Testis (tissue), 3 donors: ENCODE results near the gene ASTN1. TPM values are rescaled to one million over a fixed set of nuclear protein-coding genes. Genes with fewer than 3 reads are reported as not detected.

Experiments used
- DNase-seq: peaks from one replicate; pipeline ENCODE4 v3.0.0-alpha.2; 2019
- H3K27ac ChIP-seq, 2 donors: fragments of 200-600 bp; sonication (generic); one replicate each; pipeline ENCODE4 v1.5.1; 2019
- H3K27me3 ChIP-seq: fragments of 200-600 bp; sonication (generic); one replicate; pipeline ENCODE4 v1.5.1; 2019
- H3K36me3 ChIP-seq: fragments of 200-600 bp; sonication (generic); one replicate; pipeline ENCODE4 v1.5.1; 2017; ENCODE audit warnings: low read depth; ENCODE audit errors: missing control alignments
- H3K4me1 ChIP-seq: fragments of 200-600 bp; sonication (generic); one replicate; pipeline ENCODE4 v1.5.1; 2019
- H3K4me3 ChIP-seq, 2 donors: fragments of 200-600 bp; sonication (generic); one replicate each; pipeline ENCODE4 v1.5.1; 2017 to 2019
- H3K9me3 ChIP-seq: fragments of 200-600 bp; sonication (generic); one replicate; pipeline ENCODE4 v1.5.1; 2017
- CTCF ChIP-seq, 3 experiments: fragments of 450-650 bp in 2 of 3; fragments of 200-600 bp in 1 of 3; sonication (generic) in 1 of 3; IDR thresholded peaks; one replicate each; pipeline ENCODE4 v1.5.1; 2016 to 2019; ENCODE audit warnings: antibody characterized with exemption in 3 of 3, mild to moderate bottlenecking in 2 of 3, moderate library complexity in 1 of 3
- POLR2A ChIP-seq: fragments of 450-650 bp; IDR thresholded peaks from one replicate; pipeline ENCODE4 v1.6.1; 2017; ENCODE audit warnings: antibody characterized with exemption, mild to moderate bottlenecking, moderate library complexity
- WGBS, 2 donors: methylation state at CpG; one replicate each; pipeline ENCODE4 v1.1.5; 2018; 5-methylcytosine and 5-hydroxymethylcytosine counted together
- intact Hi-C: fragments of 100-400 bp; cut with DNase I; formaldehyde crosslinking; loops from one replicate; pipeline ENCODE4 v1.15.1; 2023; ENCODE audit warnings: low total_unique reads
- polyA plus RNA-seq: library from polyadenylated mRNA; stranded (reverse); fragments of 350-450 nt; fragmentation: Illumina TruSeq; extraction: RNeasy Lipid Tissue Mini Kit (QIAGEN cat#74804); gene quantifications from one replicate; pipeline ENCODE4 v1.2.3, GENCODE V29; 2014; ENCODE audit warnings: low read depth, low replicate concordance; ENCODE audit not compliant: insufficient read depth
- total RNA-seq, 2 donors: library from RNA; depleted of rRNA; stranded (reverse); fragments of >200 nt; gene quantifications; one replicate each; pipeline ENCODE4 v1.2.3, GENCODE V29; 2016

The ASTN1 gene
- total and polyA plus RNA-seq, 3 donors from 2014 or later: 1.2 to 2.7 (median 2.1) TPM

- Histone ChIP-seq H3K4me1 (no peaks in the 10 kb centered on the region), H3K36me3 (no peaks in the 10 kb centered on the region), H3K4me3 (no peak overlapping the region), H3K9me3 (no peaks in the 10 kb centered on the region), H3K27ac (no peak overlapping the region), H3K27me3 (no peaks in the 10 kb centered on the region)
- no peak for DNase-seq
- intact Hi-C loops: no loop called here
- 74 to 85% methylated on average over 5 of the region's 5 CpGs for WGBS, 2 donors
- TF ChIP-seq POLR2A (no peak), CTCF (IDR thresholded peaks at IDR 0.05) (no peak)
These were observed 326.1 kb downstream of the ASTN1 start for GRCh38 chr1:176838276-176838995.

GRCh38 chr1:176837708-176838107 is 326.8 kb downstream of the ASTN1 start:
- H3K36me3 ChIP-seq: no peaks in the 10 kb centered on the region
- H3K27me3 ChIP-seq: no peaks in the 10 kb centered on the region
- H3K4me1 ChIP-seq: no peaks in the 10 kb centered on the region
- 66 to 84% methylated on average over 2 of the region's 2 CpGs for whole genome bisulfite sequencing, 2 donors
- DNase-seq: no peak
- intact Hi-C loops: no loop called here
- no peak overlapping the region for H3K27ac ChIP-seq
- no peaks in the 10 kb centered on the region for H3K9me3 ChIP-seq
- no peak overlapping the region for H3K4me3 ChIP-seq
- TF ChIP-seq CTCF (IDR thresholded peaks at IDR 0.05) (no peak), POLR2A (no peak)

- Histone ChIP-seq H3K27ac (no peak overlapping the region), H3K9me3 (no peaks in the 10 kb centered on the region), H3K36me3 (no peaks in the 10 kb centered on the region), H3K4me1 (no peaks in the 10 kb centered on the region), H3K4me3 (no peak overlapping the region), H3K27me3 (no peaks in the 10 kb centered on the region)
- 54 to 79% methylated on average over 2 of the region's 2 CpGs for WGBS, 2 donors
- no peak for DNase-seq
- TF ChIP-seq CTCF (IDR thresholded peaks at IDR 0.05): no peak
- no peak for TF ChIP-seq POLR2A
- intact Hi-C loops: no loop called here
These were observed 333.4 kb downstream of the ASTN1 start for GRCh38 chr1:176831150-176831549.

- 61 to 66% methylated on average over 8 of the region's 8 CpGs for WGBS, 2 donors
- Histone ChIP-seq H3K36me3 (no peaks in the 10 kb centered on the region), H3K4me3 (no peak overlapping the region), H3K27ac (no peak overlapping the region), H3K4me1 (no peaks in the 10 kb centered on the region), H3K27me3 (no peaks in the 10 kb centered on the region), H3K9me3 (no peaks in the 10 kb centered on the region)
- no peak for DNase-seq
- TF ChIP-seq CTCF (IDR thresholded peaks at IDR 0.05): no peak
- no peak for TF ChIP-seq POLR2A
- intact Hi-C loops: no loop called here
These were observed 335.3 kb downstream of the ASTN1 start for GRCh38 chr1:176829261-176829660.

GRCh38 chr1:176826265-176826664 is 338.2 kb downstream of the ASTN1 start:
- intact Hi-C loops: no loop called here
- WGBS, 2 donors: 53 to 63% methylated on average over 1 of the region's 1 CpG
- H3K27me3 ChIP-seq: no peaks in the 10 kb centered on the region
- no peaks in the 10 kb centered on the region for H3K4me1 ChIP-seq
- H3K4me3 ChIP-seq: no peak overlapping the region
- H3K9me3 ChIP-seq: no peaks in the 10 kb centered on the region
- no peak overlapping the region for H3K27ac ChIP-seq
- no peak for DNase-seq
- no peaks in the 10 kb centered on the region for H3K36me3 ChIP-seq
- no peak for TF ChIP-seq CTCF (IDR thresholded peaks at IDR 0.05)
- no peak for TF ChIP-seq POLR2A
